Measurements from ENCODE around the gene SERAC1. TPM values are rescaled to one million over a fixed set of nuclear protein-coding genes. Genes with fewer than 3 reads are reported as not detected.

Gene SERAC1
- polyA plus RNA-seq, 1 of the 3 experiments (the other 2 are of a cell fraction): 5.6 TPM

- no peak for TF ChIP-seq RFX5 (IDR thresholded peaks at IDR 0.05; ENCODE audit: low read length)
- TF ChIP-seq FOXM1 (IDR thresholded peaks at IDR 0.05; ENCODE audit: low read depth): no peak
- peak; percentile 54 for TF ChIP-seq MAX (IDR thresholded peaks at IDR 0.05; ENCODE audit: low read depth)
- peak; percentile 32; the same call in 1 of the 2 replicates for TF ChIP-seq REST (IDR thresholded peaks at IDR 0.05; ENCODE audit: low read depth, low read length)
- TF ChIP-seq TCF12 (IDR thresholded peaks at IDR 0.05): peak; percentile 66
- TF ChIP-seq CHD2 (IDR thresholded peaks at IDR 0.05; ENCODE audit: low read length, partially characterized antibody): no peak
- peak; percentile 89 for TF ChIP-seq NFIC (IDR thresholded peaks at IDR 0.05; ENCODE audit: borderline replicate concordance)
- no peak for TF ChIP-seq NRF1 (IDR thresholded peaks at IDR 0.05; ENCODE audit: low read depth, low read length)
- TF ChIP-seq FOSL2 (IDR thresholded peaks at IDR 0.05; ENCODE audit: borderline replicate concordance, low read depth): peak; percentile 61; the same call in 1 of the 2 replicates
Measured at GRCh38 chr6:158060455-158061360, 107.4 kb downstream of the SERAC1 start (continued).

Other genes starting within 250 kb of the SERAC1 start
- 35.3 and 40.0 TPM in 2 replicates for gene SYNJ2, start 186.4 kb downstream of the SERAC1 start, polyA plus RNA-seq (2012; rRNA removed)
- 7.7 and 8.0 TPM in 2 replicates for gene GTF2H5, start 88 bp upstream of the SERAC1 start, polyA plus RNA-seq (2012; rRNA removed)
- gene TULP4, start 144.2 kb upstream of the SERAC1 start, polyA plus RNA-seq (2012; rRNA removed): 5.9 and 6.2 TPM in 2 replicates

Measured in SK-N-SH (cell line).